Activated naive CD8-positive, alpha-beta T cell treated with anti-CD3 and anti-CD28 coated beads, Interleukin-2, amount 10 ng/mL, durations not matched to agents 7 days and 5 days (primary cell): ENCODE measurements around the gene KIR3DL1. TPM values are rescaled to one million over a fixed set of nuclear protein-coding genes. Genes with fewer than 3 reads are reported as not detected.
"Not testable (repeated sequence)": the region's sequence is repeated elsewhere in the genome, so short reads cannot be mapped to it uniquely, and the experiment has no call there.

Source experiments
- ATAC-seq: fragments of 150-1000 bp; cut with Tn5 transposase; one replicate; pipeline ENCODE4 v1.10.0; 2021; ENCODE audit warnings: low read depth, moderate library complexity
- POLR2A ChIA-PET: fragments of 350-600 bp; sonication (Branson Sonifier 250); formaldehyde crosslinking; loops from one replicate; lab custom pipeline; 2021; ENCODE audit warnings: antibody characterized with exemption; lab: Charles Lee
- DNase-seq: peaks from one replicate; pipeline ENCODE4 v3.0.0; 2021
- H3K27ac Mint-ChIP-seq: one replicate; pipeline ENCODE4 v1.8.0; 2022; ENCODE audit warnings: mild to moderate bottlenecking, mixed read lengths
- H3K27me3 Mint-ChIP-seq: one replicate; pipeline ENCODE4 v1.8.0; 2022; ENCODE audit warnings: mild to moderate bottlenecking, moderate library complexity, mixed read lengths
- H3K36me3 Mint-ChIP-seq: one replicate; pipeline ENCODE4 v1.8.0; 2021; ENCODE audit warnings: mild to moderate bottlenecking, mixed read lengths
- H3K4me1 Mint-ChIP-seq: one replicate; pipeline ENCODE4 v1.8.0; 2021; ENCODE audit warnings: mixed read lengths
- H3K4me3 Mint-ChIP-seq: one replicate; pipeline ENCODE4 v1.8.0; 2022; ENCODE audit warnings: mild to moderate bottlenecking, moderate library complexity, mixed read lengths
- H3K9me3 Mint-ChIP-seq: one replicate; pipeline ENCODE4 v1.8.0; 2021; ENCODE audit warnings: mixed read lengths
- total RNA-seq, 2 experiments: library from RNA; stranded (reverse); gene quantifications; one replicate each; pipeline ENCODE4 v1.2.3, GENCODE V29; 2021

Gene KIR3DL1
- total RNA-seq, 2 experiments from 2014 or later, result 0.23 TPM; not detected in 1

DNA sequence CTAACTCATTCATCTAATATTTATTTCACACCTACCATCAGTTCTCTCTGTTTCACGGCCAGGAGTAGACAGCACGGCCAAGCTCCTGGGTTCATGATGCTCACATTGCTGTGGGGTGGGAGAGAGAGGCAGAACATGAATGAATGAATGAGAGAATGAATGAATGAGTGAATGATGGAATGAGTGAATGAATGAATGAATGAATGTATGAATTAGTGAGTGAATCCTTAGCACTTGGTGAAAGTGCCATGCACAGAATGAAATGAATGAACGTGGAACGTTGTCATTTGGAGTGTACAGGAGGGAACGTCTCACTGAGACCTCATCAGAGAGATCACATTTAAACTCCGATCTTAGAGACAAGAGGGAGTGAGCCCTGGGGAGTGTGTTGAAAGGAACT, 24.8 kb upstream of the KIR3DL1 start:
- POLR2A ChIA-PET, result no interaction called here
- Mint-ChIP-seq H3K9me3 (no peaks in the 10 kb centered on the region), H3K27me3 (peaks cover 9% of the 10 kb centered on the region), H3K4me3 (no peak overlapping the region), H3K4me1 (peaks cover 14% of the 10 kb centered on the region), H3K27ac (no peak overlapping the region), H3K36me3 (no peaks in the 10 kb centered on the region)
- ATAC-seq (no peak), DNase-seq (no peak)

DNA sequence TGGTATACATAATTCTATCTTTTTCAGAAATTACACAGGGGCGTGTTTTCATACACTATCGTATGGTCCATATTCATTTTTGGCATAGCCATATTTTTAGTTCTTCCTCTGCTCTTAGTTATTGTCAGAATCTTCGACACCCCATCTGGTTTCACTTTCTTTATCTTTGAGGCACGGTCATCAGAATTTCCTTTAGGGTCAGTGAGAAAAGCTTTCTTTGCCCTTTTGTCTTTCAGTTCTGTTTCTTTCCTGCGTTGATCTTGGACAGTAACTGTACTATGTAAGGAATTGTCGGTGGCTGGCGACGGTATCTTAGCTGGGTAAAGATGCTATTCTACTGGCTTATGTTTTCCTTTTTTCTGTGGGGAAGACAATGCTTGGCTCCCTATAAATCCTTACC, 23.5 kb upstream of the KIR3DL1 start:
- peak overlapping the region; percentile 27 for H3K27ac Mint-ChIP-seq
- peak overlapping the region; percentile 83 for H3K4me3 Mint-ChIP-seq
- H3K4me1 Mint-ChIP-seq, result peaks cover 14% of the 10 kb centered on the region
- peaks cover 9% of the 10 kb centered on the region for H3K27me3 Mint-ChIP-seq
- POLR2A ChIA-PET, result no interaction called here
- no peaks in the 10 kb centered on the region for H3K36me3 Mint-ChIP-seq
- no peak for DNase-seq
- ATAC-seq, result peak; percentile 56
- no peaks in the 10 kb centered on the region for H3K9me3 Mint-ChIP-seq

DNA sequence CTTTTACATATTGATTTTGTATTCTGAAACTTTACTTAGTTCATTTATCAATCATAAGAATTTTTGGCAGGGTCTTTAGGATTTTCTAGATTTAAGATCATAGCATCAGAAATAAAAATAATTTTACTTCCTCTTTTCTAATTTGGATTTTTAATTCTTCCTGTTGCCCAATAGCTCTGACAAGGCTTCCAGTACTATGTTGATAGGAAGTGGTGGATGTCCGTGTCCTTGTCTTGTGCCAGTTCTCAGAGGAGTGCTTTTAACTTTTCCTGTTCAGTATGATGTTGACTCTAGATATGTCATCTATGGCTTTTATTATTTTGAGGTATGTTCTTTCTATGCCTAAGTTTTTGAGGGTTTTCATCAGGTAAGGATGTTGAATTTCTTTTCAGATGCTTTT, 20.5 kb upstream of the KIR3DL1 start:
- H3K4me3 Mint-ChIP-seq, result no peak overlapping the region
- H3K9me3 Mint-ChIP-seq, result no peaks in the 10 kb centered on the region
- peaks cover 17% of the 10 kb centered on the region for H3K27me3 Mint-ChIP-seq
- ATAC-seq (no peak), DNase-seq (no peak)
- no peaks in the 10 kb centered on the region for H3K36me3 Mint-ChIP-seq
- POLR2A ChIA-PET, result no interaction called here
- no peak overlapping the region for H3K27ac Mint-ChIP-seq
- peaks cover 13% of the 10 kb centered on the region for H3K4me1 Mint-ChIP-seq

DNA sequence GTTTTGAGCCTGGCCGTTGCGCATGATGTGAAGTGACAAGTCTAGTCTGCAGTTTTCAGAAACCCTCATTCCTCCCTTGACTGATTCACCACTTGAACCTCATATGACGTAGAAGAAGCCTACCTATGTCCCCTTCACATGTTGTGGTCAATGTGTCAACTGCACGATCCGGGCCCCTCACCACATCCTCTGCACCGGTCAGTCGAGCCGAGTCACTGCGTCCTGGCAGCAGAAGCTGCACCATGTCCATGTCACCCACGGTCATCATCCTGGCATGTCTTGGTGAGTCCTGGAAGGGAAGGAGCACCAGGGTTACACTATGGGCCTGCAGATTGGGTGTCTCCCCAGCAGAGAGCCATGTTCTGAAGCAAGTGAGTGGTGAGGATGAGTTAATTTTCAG, 12.9 kb upstream of the KIR3DL1 start, which contains the start of gene KIR2DL4:
TSS of gene KIR2DL4 (plus strand) at position 201 of the 400 bp plus-strand sequence. CDS start at position 243, 42 bp downstream.
- Mint-ChIP-seq H3K4me3 (no peak within 1 kb of the TSS), H3K9me3 (peaks cover 2% of the 10 kb centered on the region), H3K4me1 (no peaks in the 10 kb centered on the region), H3K36me3 (no peaks in the 10 kb centered on the region), H3K27me3 (peaks cover 12% of the 10 kb centered on the region), H3K27ac (no peak within 1 kb of the TSS)
- no peak for DNase-seq
- ATAC-seq, result no peak
- POLR2A ChIA-PET, result no interaction called here

DNA sequence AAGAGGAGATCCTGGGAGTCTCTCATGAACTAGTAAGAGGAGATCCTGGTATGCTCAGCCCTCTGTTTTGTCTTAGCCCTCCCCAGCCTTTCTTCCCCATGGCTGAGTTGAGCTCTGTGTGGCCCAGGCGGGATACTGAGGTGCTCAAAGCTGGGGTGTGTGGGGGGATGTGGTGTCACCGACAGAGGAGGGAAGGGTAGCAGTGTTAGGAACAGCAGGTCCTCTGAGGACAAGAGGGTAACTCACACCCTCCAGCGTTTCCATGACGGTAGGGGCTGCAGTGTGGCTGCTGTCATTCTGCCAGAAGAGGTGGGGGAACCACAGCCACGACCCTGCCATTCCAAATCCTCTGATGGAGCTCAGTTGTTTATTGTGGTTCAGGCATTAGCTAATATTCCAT, 12.2 kb upstream of the KIR3DL1 start:
- H3K27ac Mint-ChIP-seq, result no peak overlapping the region
- POLR2A ChIA-PET, result no interaction called here
- no peaks in the 10 kb centered on the region for H3K4me1 Mint-ChIP-seq
- DNase-seq (no peak), ATAC-seq (no peak)
- no peak overlapping the region for H3K4me3 Mint-ChIP-seq
- no peaks in the 10 kb centered on the region for H3K36me3 Mint-ChIP-seq
- H3K27me3 Mint-ChIP-seq, result peaks cover 6% of the 10 kb centered on the region
- peaks cover 2% of the 10 kb centered on the region for H3K9me3 Mint-ChIP-seq

DNA sequence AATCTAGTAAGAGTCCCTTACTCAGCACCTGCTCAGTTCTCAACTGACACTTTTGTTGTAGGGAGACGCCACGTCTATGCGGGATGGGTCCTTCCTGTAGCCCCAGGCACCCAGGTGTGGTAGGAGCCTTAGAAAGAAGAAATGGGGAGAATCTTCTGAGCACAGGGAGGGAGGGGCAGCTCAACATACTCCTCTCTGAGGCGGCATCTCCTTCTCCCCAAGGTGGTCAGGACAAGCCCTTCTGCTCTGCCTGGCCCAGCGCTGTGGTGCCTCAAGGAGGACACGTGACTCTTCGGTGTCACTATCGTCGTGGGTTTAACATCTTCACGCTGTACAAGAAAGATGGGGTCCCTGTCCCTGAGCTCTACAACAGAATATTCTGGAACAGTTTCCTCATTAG, 11.7 kb upstream of the KIR3DL1 start:
- H3K36me3 Mint-ChIP-seq, result no peaks in the 10 kb centered on the region
- ATAC-seq (no peak), DNase-seq (no peak)
- H3K27me3 Mint-ChIP-seq, result peaks cover 8% of the 10 kb centered on the region
- POLR2A ChIA-PET, result no interaction called here
- H3K4me1 Mint-ChIP-seq, result no peaks in the 10 kb centered on the region
- H3K9me3 Mint-ChIP-seq, result peaks cover 3% of the 10 kb centered on the region
- no peak overlapping the region for H3K4me3 Mint-ChIP-seq
- H3K27ac Mint-ChIP-seq, result no peak overlapping the region

DNA sequence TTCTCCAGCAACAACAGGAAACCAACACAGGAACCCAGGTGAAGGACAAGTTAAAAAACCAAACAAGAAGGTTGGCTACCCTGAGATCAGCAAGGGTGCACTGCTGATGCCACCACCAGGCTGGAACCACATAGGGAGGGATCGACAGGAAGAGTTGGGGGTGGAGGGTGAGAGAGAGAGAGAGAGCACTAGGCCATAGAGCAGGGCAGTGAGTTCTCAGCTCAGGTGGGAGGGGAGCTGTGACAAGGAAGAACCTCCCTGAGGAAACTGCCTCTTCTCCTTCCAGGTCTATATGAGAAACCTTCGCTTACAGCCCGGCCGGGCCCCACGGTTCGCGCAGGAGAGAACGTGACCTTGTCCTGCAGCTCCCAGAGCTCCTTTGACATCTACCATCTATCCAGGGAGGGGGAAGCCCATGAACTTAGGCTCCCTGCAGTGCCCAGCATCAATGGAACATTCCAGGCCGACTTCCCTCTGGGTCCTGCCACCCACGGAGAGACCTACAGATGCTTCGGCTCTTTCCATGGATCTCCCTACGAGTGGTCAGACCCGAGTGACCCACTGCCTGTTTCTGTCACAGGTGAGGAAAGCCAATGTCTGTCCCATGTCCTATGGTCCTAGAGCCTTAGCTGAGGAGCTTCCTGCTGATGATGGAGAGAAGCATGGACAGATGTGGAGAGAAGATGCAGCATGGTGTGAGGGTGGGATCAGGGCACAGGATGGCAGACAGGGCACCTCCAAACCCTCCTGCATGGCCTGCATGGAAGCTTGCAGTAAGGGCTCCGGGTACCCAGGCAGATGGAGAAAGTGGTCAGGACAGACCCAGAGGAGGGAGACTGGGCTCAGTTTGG, 10.4 kb upstream of the KIR3DL1 start:
- H3K4me3 Mint-ChIP-seq, result no peak overlapping the region
- H3K36me3 Mint-ChIP-seq, result no peaks in the 10 kb centered on the region
- H3K4me1 Mint-ChIP-seq, result no peaks in the 10 kb centered on the region
- POLR2A ChIA-PET, result no interaction called here
- H3K27me3 Mint-ChIP-seq, result peaks cover 9% of the 10 kb centered on the region
- peaks cover 4% of the 10 kb centered on the region for H3K9me3 Mint-ChIP-seq
- no peak for DNase-seq
- ATAC-seq, result no peak
- H3K27ac Mint-ChIP-seq, result no peak overlapping the region

DNA sequence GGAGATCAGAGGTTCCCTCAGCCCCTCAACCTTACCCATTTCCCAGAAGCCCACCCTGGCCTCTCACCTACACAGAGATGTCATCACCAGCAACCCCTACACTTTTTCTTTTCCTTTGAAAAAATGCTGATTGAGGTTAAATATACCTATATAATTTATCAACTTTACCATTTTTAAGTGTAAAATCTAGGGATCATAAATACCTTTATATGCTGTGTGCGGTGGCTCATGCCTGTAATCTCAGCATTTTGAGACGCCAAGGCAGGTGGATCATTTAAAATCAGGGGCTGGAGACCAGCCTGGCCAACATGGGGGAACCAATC, 9.8 kb upstream of the KIR3DL1 start:
- H3K36me3 Mint-ChIP-seq, result no peaks in the 10 kb centered on the region
- ATAC-seq (no peak), DNase-seq (no peak)
- H3K4me1 Mint-ChIP-seq, result no peaks in the 10 kb centered on the region
- peaks cover 11% of the 10 kb centered on the region for H3K27me3 Mint-ChIP-seq
- no peak overlapping the region for H3K4me3 Mint-ChIP-seq
- no peak overlapping the region for H3K27ac Mint-ChIP-seq
- POLR2A ChIA-PET, result no interaction called here
- peaks cover 6% of the 10 kb centered on the region for H3K9me3 Mint-ChIP-seq

DNA sequence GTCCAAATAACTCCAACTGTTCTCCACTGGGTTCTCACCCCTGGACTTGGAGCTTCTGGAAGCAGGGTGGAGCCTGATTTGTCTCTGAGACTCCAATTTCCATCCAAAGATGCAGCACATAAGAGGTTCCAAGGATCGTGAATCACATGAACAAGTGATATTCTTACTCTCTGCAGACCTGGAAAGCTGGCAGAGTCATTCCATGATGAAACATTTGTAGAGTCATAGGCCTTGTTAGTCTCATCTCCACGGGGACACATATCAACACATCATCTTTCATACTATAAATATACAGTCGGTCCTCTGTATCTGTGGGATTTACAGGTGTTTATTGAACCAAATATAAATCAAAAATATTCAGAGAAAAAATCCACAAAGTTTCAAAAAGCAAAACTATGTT, 1.7 kb upstream of the KIR3DL1 start:
- H3K4me3 Mint-ChIP-seq, H3K27me3 Mint-ChIP-seq, ATAC-seq: not testable (repeated sequence)

DNA sequence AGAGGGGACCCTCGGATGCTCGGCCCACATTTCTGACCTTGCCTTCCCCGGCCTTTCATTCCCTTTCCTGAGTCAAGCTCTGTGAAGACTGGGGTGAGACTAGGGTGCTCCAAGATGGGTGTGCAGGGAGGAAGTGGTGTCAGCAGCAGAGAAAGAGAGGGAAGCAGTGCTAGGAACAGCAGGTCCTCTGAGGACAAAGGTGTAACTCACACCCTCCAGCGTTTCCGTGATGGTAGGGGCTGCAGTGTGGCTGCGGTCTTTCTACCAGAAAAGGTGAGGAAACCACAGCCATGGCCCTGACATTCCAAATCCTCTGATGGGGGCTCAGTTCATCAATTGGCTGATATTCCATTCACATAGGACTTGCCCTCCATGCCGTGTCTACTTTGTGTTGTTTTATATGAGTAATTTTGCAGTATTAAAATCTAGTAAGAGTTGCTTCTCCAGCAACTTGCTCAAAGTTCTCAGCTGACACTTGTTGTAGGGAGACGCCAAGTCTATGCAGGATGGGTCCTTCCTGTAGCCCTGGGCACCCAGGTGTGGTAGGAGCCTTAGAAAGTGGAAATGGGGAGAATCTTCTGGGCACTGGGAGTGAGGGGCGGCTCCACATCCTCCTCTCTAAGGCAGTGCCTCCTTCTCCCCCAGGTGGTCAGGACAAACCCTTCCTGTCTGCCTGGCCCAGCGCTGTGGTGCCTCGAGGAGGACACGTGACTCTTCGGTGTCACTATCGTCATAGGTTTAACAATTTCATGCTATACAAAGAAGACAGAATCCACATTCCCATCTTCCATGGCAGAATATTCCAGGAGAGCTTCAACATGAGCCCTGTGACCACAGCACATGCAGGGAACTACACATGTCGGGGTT, 1.6 kb downstream of the KIR3DL1 start:
- H3K27ac Mint-ChIP-seq, result no peak overlapping the region
- POLR2A ChIA-PET, result no interaction called here
- H3K4me3 Mint-ChIP-seq, result no peak overlapping the region

More for the DNA sequence above, 1.7 kb upstream of the KIR3DL1 start:
- DNase-seq, H3K9me3 Mint-ChIP-seq, H3K36me3 Mint-ChIP-seq, POLR2A ChIA-PET, H3K4me1 Mint-ChIP-seq, H3K27ac Mint-ChIP-seq: not testable (repeated sequence)

DNA sequence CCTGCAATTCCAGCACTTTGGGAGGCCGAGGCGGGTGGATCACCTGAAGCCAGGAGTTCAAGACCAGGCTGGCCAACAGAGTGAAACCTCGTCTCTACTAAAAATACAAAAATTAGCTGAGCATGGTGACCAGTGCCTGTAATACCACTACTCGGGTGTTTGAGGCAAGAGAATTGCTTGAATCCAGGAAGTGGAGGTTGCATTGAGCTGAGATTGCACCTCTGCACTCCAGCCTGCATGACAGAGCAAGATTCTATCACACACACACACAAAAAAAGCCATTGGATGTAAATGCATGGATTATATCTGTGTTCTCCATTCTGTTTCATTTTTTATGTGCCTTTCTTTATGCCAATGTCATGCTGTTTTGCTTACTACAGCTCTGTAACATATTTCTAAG, 8.1 kb downstream of the KIR3DL1 start:
- DNase-seq, POLR2A ChIA-PET, H3K4me1 Mint-ChIP-seq, H3K4me3 Mint-ChIP-seq, H3K27me3 Mint-ChIP-seq, ATAC-seq, H3K36me3 Mint-ChIP-seq, H3K9me3 Mint-ChIP-seq, H3K27ac Mint-ChIP-seq: not testable (repeated sequence)

More for the DNA sequence above, 1.6 kb downstream of the KIR3DL1 start:
- Mint-ChIP-seq H3K27me3 (peaks cover 3% of the 10 kb centered on the region), H3K9me3 (no peaks in the 10 kb centered on the region), H3K36me3 (no peaks in the 10 kb centered on the region), H3K4me1 (no peaks in the 10 kb centered on the region)
- DNase-seq, result no peak
- ATAC-seq, result no peak

DNA sequence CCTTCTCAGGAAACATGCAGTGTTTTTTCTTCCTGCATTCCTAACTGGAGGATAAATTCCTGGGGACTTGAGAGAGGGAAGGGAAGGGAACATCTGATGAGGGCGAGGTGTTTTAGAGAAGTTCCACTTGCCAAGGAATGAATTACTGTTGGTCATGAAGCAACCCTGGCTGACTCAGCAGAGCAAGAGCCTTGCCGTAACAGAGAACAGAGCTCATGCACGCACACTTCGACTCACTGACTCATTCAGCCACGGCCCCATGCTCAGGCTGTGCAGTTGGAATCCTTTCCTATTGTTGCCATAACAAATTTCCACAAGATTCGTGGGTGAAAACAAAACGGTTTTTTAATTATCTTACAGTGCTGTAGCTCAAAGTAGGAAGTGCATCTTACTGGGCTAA, 9.1 kb downstream of the KIR3DL1 start:
- DNase-seq, H3K9me3 Mint-ChIP-seq, H3K36me3 Mint-ChIP-seq, H3K27ac Mint-ChIP-seq, H3K4me1 Mint-ChIP-seq, POLR2A ChIA-PET, ATAC-seq, H3K27me3 Mint-ChIP-seq, H3K4me3 Mint-ChIP-seq: not testable (repeated sequence)

DNA sequence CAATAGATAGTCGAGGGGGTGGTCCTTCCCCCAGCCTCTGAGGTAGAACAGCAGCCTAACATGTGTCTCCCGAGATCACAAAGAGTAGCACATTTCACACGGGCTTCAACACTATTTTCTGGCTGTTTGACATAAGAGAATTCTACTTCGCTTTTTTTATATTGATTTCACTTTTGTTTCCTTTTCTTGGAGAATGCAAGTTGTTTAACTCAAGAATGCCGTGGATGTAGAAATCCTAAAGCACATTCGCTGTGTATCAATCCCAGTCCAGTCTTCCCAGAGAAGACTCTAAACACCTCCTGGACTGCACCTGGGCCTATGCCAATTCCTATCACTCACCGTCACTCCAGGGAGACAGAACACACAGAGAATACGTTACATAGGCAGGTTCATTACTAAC, 11.8 kb downstream of the KIR3DL1 start:
- H3K4me3 Mint-ChIP-seq, DNase-seq, H3K27ac Mint-ChIP-seq, H3K27me3 Mint-ChIP-seq, H3K9me3 Mint-ChIP-seq, POLR2A ChIA-PET, H3K36me3 Mint-ChIP-seq, ATAC-seq, H3K4me1 Mint-ChIP-seq: not testable (repeated sequence)

DNA sequence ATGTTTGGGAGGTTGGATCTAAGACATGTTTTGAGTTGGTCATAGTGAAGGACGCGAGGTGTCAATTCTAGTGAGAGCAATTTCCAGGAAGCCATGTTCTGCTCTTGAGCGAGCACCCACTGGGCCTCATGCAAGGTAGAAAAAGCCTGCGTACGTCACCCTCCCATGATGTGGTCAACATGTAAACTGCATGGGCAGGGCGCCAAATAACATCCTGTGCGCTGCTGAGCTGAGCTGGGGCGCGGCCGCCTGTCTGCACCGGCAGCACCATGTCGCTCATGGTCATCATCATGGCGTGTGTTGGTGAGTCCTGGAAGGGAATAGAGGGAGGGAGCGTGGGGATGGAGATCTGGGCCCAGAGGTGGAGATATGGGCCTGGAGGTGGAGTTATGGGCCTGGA, 16.2 kb downstream of the KIR3DL1 start, which contains the start of gene KIR2DS4:
TSS of gene KIR2DS4 (plus strand) at position 181 of the 400 bp plus-strand sequence.
- H3K4me3 Mint-ChIP-seq, H3K27ac Mint-ChIP-seq, H3K36me3 Mint-ChIP-seq, DNase-seq, H3K4me1 Mint-ChIP-seq, H3K9me3 Mint-ChIP-seq, H3K27me3 Mint-ChIP-seq, POLR2A ChIA-PET, ATAC-seq: not testable (repeated sequence)
